ENCODE results near the gene MARCHF9.
"Not testable (repeated sequence)": the region's sequence is repeated elsewhere in the genome, so short reads cannot be mapped to it uniquely, and the experiment has no call there.

The MARCHF9 gene

GRCh38 chr12:57772429-57773322 lies 17.8 kb downstream of the MARCHF9 start, which contains the start of gene EEF1AKMT3:
Gene EEF1AKMT3, plus strand, starts transcription at chr12:57772614. Its CDS starts 111 bp downstream, at chr12:57772725.
- no peak for DNase-seq

GRCh38 chr12:57774634-57775033 lies 19.7 kb downstream of the MARCHF9 start:
- DNase-seq, result not testable (repeated sequence)

- no peak for DNase-seq
These were observed 20.1 kb downstream of the MARCHF9 start for GRCh38 chr12:57775044-57775443.

GRCh38 chr12:57775563-57776246 lies 20.8 kb downstream of the MARCHF9 start:
- DNase-seq, result no peak

- no peak for DNase-seq
These were observed 21.3 kb downstream of the MARCHF9 start for GRCh38 chr12:57776247-57776587.

GRCh38 chr12:57777367-57777766 lies 22.5 kb downstream of the MARCHF9 start:
- DNase-seq, result no peak

- no peak for DNase-seq
These were observed 23.0 kb downstream of the MARCHF9 start for GRCh38 chr12:57777911-57778310.

GRCh38 chr12:57779736-57780135 lies 24.8 kb downstream of the MARCHF9 start:
- no peak for DNase-seq

- no peak for DNase-seq
These were observed 25.5 kb downstream of the MARCHF9 start for GRCh38 chr12:57780284-57780897.

GRCh38 chr12:57781244-57781643 lies 26.3 kb downstream of the MARCHF9 start:
- DNase-seq, result peak; percentile 32

- DNase-seq, result no peak
These were observed 26.9 kb downstream of the MARCHF9 start for GRCh38 chr12:57781801-57782200.

GRCh38 chr12:57782243-57782607 lies 27.3 kb downstream of the MARCHF9 start:
- DNase-seq, result no peak

GRCh38 chr12:57782608-57783465 lies 27.9 kb downstream of the MARCHF9 start, which contains the start of gene TSFM:
Gene TSFM, plus strand, starts transcription at chr12:57782787. Its CDS starts 15 bp downstream, at chr12:57782802.
- DNase-seq, result peak; percentile 97

- no peak for DNase-seq
These were observed 28.5 kb downstream of the MARCHF9 start for GRCh38 chr12:57783466-57783801.

- no peak for DNase-seq
These were observed 29.0 kb downstream of the MARCHF9 start for GRCh38 chr12:57783861-57784260.

GRCh38 chr12:57793920-57794319 lies 39.0 kb downstream of the MARCHF9 start:
- DNase-seq, result no peak

- no peak for DNase-seq
These were observed 40.5 kb downstream of the MARCHF9 start for GRCh38 chr12:57795354-57795753.

GRCh38 chr12:57796996-57797395 lies 42.1 kb downstream of the MARCHF9 start:
- no peak for DNase-seq

- DNase-seq, result no peak
These were observed 43.0 kb downstream of the MARCHF9 start for GRCh38 chr12:57797933-57798332.

GRCh38 chr12:57800965-57801364 lies 46.1 kb downstream of the MARCHF9 start:
- DNase-seq, result no peak

GRCh38 chr12:57802607-57803006 lies 47.7 kb downstream of the MARCHF9 start:
- no peak for DNase-seq

- DNase-seq, result peak; percentile 42
These were observed 48.5 kb downstream of the MARCHF9 start for GRCh38 chr12:57803319-57803893.
